ENCODE results near the gene XPNPEP3.

DNA sequence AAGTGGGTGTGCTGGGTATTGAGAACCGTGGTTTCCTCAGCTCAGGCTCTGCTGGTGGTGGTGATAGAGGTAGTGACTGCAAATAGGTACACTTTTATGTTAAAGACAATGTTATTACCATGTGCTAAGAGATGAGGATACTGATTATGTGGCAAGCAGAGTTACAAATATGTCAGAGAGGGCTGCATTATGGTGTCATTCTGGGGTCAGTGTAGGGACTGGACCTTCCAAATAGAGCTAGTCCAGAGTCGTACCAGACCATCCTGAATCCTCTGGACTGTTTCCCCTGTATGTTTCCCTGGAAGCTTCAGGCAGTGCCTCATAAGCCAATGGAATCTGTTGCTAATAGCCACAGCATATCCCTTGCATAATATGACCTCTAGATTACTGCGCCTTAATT lies 5.1 kb downstream of the XPNPEP3 start, which contains the start of gene DNAJB7:
- TF ChIP-seq, protein P1, sequence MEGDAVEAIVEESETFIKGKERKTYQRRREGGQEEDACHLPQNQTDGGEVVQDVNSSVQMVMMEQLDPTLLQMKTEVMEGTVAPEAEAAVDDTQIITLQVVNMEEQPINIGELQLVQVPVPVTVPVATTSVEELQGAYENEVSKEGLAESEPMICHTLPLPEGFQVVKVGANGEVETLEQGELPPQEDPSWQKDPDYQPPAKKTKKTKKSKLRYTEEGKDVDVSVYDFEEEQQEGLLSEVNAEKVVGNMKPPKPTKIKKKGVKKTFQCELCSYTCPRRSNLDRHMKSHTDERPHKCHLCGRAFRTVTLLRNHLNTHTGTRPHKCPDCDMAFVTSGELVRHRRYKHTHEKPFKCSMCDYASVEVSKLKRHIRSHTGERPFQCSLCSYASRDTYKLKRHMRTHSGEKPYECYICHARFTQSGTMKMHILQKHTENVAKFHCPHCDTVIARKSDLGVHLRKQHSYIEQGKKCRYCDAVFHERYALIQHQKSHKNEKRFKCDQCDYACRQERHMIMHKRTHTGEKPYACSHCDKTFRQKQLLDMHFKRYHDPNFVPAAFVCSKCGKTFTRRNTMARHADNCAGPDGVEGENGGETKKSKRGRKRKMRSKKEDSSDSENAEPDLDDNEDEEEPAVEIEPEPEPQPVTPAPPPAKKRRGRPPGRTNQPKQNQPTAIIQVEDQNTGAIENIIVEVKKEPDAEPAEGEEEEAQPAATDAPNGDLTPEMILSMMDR (IDR thresholded peaks at IDR 0.05), result no peak
- TF ChIP-seq TCF12 (IDR thresholded peaks at IDR 0.05), result no peak
- TF ChIP-seq CHD2 (IDR thresholded peaks at IDR 0.05; ENCODE audit: low read length, partially characterized antibody), result no peak
- TF ChIP-seq, protein P2, sequence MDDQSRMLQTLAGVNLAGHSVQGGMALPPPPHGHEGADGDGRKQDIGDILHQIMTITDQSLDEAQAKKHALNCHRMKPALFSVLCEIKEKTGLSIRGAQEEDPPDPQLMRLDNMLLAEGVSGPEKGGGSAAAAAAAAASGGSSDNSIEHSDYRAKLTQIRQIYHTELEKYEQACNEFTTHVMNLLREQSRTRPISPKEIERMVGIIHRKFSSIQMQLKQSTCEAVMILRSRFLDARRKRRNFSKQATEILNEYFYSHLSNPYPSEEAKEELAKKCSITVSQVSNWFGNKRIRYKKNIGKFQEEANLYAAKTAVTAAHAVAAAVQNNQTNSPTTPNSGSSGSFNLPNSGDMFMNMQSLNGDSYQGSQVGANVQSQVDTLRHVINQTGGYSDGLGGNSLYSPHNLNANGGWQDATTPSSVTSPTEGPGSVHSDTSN (IDR thresholded peaks at IDR 0.05), result no peak
- TF ChIP-seq, protein P3, sequence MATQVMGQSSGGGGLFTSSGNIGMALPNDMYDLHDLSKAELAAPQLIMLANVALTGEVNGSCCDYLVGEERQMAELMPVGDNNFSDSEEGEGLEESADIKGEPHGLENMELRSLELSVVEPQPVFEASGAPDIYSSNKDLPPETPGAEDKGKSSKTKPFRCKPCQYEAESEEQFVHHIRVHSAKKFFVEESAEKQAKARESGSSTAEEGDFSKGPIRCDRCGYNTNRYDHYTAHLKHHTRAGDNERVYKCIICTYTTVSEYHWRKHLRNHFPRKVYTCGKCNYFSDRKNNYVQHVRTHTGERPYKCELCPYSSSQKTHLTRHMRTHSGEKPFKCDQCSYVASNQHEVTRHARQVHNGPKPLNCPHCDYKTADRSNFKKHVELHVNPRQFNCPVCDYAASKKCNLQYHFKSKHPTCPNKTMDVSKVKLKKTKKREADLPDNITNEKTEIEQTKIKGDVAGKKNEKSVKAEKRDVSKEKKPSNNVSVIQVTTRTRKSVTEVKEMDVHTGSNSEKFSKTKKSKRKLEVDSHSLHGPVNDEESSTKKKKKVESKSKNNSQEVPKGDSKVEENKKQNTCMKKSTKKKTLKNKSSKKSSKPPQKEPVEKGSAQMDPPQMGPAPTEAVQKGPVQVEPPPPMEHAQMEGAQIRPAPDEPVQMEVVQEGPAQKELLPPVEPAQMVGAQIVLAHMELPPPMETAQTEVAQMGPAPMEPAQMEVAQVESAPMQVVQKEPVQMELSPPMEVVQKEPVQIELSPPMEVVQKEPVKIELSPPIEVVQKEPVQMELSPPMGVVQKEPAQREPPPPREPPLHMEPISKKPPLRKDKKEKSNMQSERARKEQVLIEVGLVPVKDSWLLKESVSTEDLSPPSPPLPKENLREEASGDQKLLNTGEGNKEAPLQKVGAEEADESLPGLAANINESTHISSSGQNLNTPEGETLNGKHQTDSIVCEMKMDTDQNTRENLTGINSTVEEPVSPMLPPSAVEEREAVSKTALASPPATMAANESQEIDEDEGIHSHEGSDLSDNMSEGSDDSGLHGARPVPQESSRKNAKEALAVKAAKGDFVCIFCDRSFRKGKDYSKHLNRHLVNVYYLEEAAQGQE (IDR thresholded peaks at IDR 0.05; ENCODE audit: low read depth, low read length), result no peak
- no peak for TF ChIP-seq TEAD4 (IDR thresholded peaks at IDR 0.05; ENCODE audit: borderline replicate concordance, insufficient read depth)
- TF ChIP-seq, protein P4, sequence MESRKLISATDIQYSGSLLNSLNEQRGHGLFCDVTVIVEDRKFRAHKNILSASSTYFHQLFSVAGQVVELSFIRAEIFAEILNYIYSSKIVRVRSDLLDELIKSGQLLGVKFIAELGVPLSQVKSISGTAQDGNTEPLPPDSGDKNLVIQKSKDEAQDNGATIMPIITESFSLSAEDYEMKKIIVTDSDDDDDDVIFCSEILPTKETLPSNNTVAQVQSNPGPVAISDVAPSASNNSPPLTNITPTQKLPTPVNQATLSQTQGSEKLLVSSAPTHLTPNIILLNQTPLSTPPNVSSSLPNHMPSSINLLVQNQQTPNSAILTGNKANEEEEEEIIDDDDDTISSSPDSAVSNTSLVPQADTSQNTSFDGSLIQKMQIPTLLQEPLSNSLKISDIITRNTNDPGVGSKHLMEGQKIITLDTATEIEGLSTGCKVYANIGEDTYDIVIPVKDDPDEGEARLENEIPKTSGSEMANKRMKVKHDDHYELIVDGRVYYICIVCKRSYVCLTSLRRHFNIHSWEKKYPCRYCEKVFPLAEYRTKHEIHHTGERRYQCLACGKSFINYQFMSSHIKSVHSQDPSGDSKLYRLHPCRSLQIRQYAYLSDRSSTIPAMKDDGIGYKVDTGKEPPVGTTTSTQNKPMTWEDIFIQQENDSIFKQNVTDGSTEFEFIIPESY (IDR thresholded peaks at IDR 0.05; ENCODE audit: borderline replicate concordance, low read depth), result no peak
- no peak for TF ChIP-seq SMC3 (IDR thresholded peaks at IDR 0.05; ENCODE audit: low read depth, low read length)
- TF ChIP-seq, protein P5, sequence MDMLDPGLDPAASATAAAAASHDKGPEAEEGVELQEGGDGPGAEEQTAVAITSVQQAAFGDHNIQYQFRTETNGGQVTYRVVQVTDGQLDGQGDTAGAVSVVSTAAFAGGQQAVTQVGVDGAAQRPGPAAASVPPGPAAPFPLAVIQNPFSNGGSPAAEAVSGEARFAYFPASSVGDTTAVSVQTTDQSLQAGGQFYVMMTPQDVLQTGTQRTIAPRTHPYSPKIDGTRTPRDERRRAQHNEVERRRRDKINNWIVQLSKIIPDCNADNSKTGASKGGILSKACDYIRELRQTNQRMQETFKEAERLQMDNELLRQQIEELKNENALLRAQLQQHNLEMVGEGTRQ (IDR thresholded peaks at IDR 0.05; ENCODE audit: borderline replicate concordance, low read depth, low read length), result no peak
- TF ChIP-seq GABPA (IDR thresholded peaks at IDR 0.05; ENCODE audit: low read depth), result no peak
- no peak for TF ChIP-seq RAD21 (IDR thresholded peaks at IDR 0.05; ENCODE audit: low read length)
- TF ChIP-seq, protein P6, sequence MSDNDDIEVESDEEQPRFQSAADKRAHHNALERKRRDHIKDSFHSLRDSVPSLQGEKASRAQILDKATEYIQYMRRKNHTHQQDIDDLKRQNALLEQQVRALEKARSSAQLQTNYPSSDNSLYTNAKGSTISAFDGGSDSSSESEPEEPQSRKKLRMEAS (IDR thresholded peaks at IDR 0.05; ENCODE audit: low read depth), result no peak
- no peak for TF ChIP-seq FOXM1 (IDR thresholded peaks at IDR 0.05; ENCODE audit: low read depth)

Measured in SK-N-SH (cell line).